AG04449 (cell line): Measurements from ENCODE around the gene MAVS.
A peak's percentile ranks its signal among the peaks of the same experiment; 100 is the strongest.

Experiments
- CTCF ChIA-PET: fragments of 350-600 bp; formaldehyde crosslinking; extraction: SDS; loops from one replicate; lab custom pipeline; 2021; ENCODE audit warnings: antibody characterized with exemption; lab: Yijun Ruan, JAX
- POLR2A ChIA-PET: fragments of 400-600, 350-600 bp; formaldehyde crosslinking; extraction: SDS; loops from one replicate; lab custom pipeline; 2020; ENCODE audit warnings: antibody characterized with exemption, inconsistent platforms; lab: Yijun Ruan, JAX
- DNase-seq: peaks from one replicate; pipeline ENCODE4 v3.0.0-alpha.2; 2010; ENCODE audit warnings: low read depth, low spot score
- H3K4me3 ChIP-seq: 2 replicates; pipeline ENCODE4 v1.5.1; 2011; ENCODE audit warnings: low read depth, mild to moderate bottlenecking, control low read depth, low read length
- TF ChIP-seq, protein P1 (sequence below): IDR thresholded peaks from one replicate; pipeline ENCODE4 v1.5.1; 2011; ENCODE audit warnings: mild to moderate bottlenecking, moderate library complexity, low read length, control low read depth, inconsistent platforms; ENCODE audit not compliant: insufficient read depth; ENCODE audit errors: missing control alignments

The MAVS gene

DNA sequence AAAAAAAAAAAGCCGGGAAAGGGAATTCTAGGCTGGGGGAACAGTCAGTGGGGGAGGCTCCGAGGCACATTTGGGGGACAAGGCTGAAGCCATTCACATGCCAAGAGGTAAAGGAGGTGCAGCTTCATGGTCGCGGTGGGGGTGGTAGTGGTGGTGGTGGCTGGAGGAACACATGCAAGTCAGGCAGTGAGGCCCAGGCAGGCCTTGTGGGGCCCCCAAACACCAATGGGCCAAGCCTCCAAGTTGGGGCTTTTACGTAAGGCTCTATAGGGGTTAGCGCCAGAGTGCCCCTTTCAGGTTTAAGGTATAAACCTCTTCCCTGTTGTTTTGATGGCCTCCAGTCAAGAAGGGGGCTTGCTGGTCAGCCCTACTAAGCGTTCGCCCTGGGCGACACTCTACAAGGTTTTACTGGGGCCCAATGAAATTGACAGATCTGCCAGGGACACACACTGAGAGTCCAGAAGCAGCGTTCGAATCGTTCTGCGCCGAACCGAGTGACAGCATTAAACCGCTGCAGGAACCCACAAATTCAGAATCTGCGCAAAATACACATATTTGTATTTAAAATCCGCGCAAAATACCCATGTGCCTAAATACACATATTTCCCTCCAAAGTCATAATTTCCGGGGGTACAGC, 27.1 kb upstream of the MAVS start:
- TF ChIP-seq, protein P1, sequence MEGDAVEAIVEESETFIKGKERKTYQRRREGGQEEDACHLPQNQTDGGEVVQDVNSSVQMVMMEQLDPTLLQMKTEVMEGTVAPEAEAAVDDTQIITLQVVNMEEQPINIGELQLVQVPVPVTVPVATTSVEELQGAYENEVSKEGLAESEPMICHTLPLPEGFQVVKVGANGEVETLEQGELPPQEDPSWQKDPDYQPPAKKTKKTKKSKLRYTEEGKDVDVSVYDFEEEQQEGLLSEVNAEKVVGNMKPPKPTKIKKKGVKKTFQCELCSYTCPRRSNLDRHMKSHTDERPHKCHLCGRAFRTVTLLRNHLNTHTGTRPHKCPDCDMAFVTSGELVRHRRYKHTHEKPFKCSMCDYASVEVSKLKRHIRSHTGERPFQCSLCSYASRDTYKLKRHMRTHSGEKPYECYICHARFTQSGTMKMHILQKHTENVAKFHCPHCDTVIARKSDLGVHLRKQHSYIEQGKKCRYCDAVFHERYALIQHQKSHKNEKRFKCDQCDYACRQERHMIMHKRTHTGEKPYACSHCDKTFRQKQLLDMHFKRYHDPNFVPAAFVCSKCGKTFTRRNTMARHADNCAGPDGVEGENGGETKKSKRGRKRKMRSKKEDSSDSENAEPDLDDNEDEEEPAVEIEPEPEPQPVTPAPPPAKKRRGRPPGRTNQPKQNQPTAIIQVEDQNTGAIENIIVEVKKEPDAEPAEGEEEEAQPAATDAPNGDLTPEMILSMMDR, result no peak
- ChIA-PET POLR2A (interaction anchor here (0.7 to 1.8 kb wide), 8 partner anchors 8 to 79 kb away, joined by 3 to 12 read pairs (median 8); partner anchors contain the start of genes CDC25B, CENPB and SPEF1), CTCF (interaction anchor here (1.0 to 8.8 kb wide), 32 partner anchors 10 to 273 kb away, joined by 3 to 255 read pairs (median 8); partner anchors contain the start of genes ADISSP, CDC25B, CENPB and SPEF1)
- peak overlapping the region; percentile 95 for H3K4me3 ChIP-seq
- DNase-seq, result no peak

DNA sequence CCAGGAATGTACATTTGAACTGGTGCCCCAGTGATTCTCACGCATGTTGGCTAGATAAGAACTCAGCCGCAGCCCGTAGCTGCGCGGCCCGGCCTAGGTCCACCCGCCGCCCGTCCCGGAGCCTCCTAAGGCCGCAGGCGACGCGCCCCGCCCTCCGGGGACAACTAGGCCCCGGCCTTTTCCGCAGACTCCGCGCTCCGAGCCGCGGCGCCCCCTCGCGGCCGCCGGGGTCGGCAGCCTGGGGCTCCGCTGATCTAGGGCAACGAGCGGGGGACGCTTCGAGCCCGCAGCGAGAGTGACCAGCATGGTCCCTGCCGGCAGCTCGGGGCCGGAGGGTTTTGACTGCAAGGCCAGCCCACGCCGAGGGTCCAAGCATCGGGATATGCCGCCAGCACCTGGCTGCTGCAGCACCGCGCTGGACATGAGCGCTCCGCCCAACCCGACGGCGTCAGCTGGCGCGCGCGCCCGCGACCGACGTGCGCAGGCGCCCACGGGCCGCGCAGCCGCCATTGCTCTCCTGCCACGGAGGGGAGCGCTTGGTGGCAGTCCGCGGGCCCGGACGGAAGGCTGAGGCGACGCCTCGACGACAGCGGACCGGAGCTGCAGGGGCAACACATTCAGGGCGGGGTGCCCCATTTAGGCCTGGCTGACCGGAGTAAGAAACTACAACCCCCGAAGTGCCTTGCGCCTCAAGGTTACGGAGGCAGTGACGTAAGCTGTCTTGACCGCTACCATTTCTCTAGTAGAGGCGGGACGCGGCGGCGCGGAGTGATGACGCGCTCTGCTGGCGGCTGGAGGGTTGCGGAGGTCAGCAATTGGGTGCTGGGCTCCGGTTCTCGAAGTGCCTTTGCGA, 26.4 kb upstream of the MAVS start, which contains the start of gene AP5S1:
AP5S1 (plus strand) TSS at position 500 of the 853 bp plus-strand sequence. CDS start 1,571 bp downstream, outside the sequence.
- TF ChIP-seq, protein P1, result peak; percentile 83
- ChIA-PET POLR2A (interaction anchor here (0.7 to 1.8 kb wide), 7 partner anchors 9 to 250 kb away, joined by 3 to 12 read pairs (median 4); partner anchors contain the start of genes CENPB and SPEF1), CTCF (interaction anchor here (0.7 to 8.8 kb wide), 32 partner anchors 9 to 272 kb away, joined by 3 to 255 read pairs (median 6); partner anchors contain the start of genes ADISSP, CDC25B, CENPB and SPEF1)
- H3K4me3 ChIP-seq, result peak within 1 kb of the TSS; percentile 95
- DNase-seq, result no peak

DNA sequence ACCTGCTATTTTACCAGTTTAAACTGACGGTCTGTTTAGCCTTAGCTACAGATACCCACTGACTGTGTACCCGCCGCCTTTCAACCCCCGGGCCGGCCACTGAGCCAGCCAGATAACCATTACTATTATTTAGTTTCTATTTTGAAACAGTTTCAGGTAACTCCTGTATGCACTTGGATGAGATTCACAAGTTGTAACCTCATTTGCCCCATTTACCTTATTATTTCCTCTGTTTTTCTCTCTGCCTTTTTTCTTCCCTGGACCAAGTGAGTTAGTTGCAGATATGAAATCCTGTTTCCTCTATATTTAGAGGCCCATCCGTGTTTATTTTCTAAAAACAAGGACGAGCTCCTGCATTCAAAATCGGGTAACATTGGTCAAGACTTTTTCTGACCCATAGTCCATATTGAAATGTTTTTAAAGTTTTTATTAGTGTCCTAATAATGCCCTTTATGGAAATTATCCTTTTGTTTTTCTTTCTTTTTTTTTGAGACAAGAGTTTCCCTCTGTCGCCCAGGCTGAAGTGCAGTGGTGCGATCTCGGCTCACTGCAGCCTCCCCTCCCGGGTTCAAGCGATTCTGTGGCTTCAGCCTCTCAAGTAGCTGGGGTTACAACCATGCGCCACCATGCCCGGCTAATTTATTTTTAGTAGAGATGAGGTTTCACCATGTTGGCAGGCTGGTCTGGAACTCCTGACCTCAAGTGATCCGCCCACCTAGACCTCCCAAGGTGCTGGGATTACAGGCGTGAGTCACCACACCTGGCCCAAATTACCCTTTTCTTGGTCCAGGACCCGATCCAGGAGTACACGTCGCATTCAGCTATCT, 25.5 kb upstream of the MAVS start:
- POLR2A ChIA-PET, result interaction anchor here (0.8 to 1.8 kb wide), 6 partner anchors 9 to 249 kb away, joined by 3 to 12 read pairs (median 4); partner anchors contain the start of genes CENPB and SPEF1
- peak overlapping the region; percentile 95 for H3K4me3 ChIP-seq
- CTCF ChIA-PET, result interaction anchor here (0.7 to 8.8 kb wide), 29 partner anchors 8 to 263 kb away, joined by 3 to 255 read pairs (median 7); partner anchors contain the start of genes ADISSP, CDC25B, CENPB and SPEF1
- TF ChIP-seq, protein P1, result no peak
- DNase-seq, result no peak

DNA sequence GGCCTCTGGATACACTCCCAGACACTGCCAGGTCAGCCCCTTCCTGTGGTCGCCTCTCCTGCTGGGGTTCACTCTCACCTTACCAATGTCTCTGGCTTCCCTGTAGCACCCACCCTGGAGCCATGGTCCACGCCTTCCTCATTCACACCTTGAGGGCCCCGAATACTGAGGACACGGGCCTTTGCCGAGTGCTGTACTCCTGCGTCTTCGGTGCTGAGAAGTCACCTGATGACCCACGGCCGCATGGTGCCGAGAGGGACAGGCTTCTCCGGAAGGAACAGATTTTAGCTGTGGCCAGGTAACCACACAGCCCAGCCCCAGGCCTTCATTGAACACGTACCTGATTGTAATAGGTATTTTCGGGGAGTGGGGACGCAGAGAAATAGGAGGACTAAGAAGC, 24.6 kb upstream of the MAVS start:
- DNase-seq, result no peak
- ChIA-PET POLR2A (no interaction called here), CTCF (interaction anchor here (0.6 to 8.8 kb wide), 9 partner anchors 11 to 263 kb away, joined by 3 to 255 read pairs (median 11); partner anchors contain the start of genes CENPB and SPEF1)
- no peak overlapping the region for H3K4me3 ChIP-seq
- TF ChIP-seq, protein P1, result no peak

DNA sequence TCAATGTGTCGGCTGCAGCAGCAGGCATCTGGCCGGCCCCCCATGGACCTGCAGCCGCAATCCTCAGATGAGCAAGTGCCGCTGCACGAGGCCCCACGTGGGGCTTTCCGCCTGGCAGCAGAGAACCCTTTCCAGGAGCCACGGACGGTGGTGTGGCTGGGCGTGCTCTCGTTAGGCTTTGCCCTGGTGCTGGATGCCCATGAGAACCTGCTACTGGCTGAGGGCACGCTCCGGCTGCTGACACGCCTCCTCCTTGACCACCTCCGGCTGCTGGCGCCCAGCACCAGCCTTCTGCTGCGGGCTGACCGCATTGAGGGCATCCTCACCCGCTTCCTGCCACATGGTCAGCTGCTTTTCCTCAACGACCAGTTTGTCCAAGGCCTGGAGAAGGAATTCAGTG, 22.8 kb upstream of the MAVS start:
- TF ChIP-seq, protein P1, result no peak
- POLR2A ChIA-PET, result no interaction called here
- H3K4me3 ChIP-seq, result no peak overlapping the region
- no peak for DNase-seq
- CTCF ChIA-PET, result interaction anchor here (0.9 to 8.8 kb wide), 2 partner anchors 37 to 82 kb away, joined by 3 to 255 read pairs; partner anchors contain the start of genes CENPB and SPEF1
